Endothelial cell of umbilical vein (primary cell): Measurements from ENCODE around the gene GOLGA6A. TPM values are rescaled to one million over a fixed set of nuclear protein-coding genes. Genes with fewer than 3 reads are reported as not detected.

Experiments used
- BruUV-seq: library from RNA; stranded (reverse); fragments of 400-500 nt; replicated peaks from 2 replicates; lab custom pipeline; 2021; lab: Mats Ljungman, UMichigan
- CTCF ChIA-PET: fragments of 300-600, 350-600 bp; sonication (Branson Sonifier 250); formaldehyde crosslinking; loops from one replicate; lab custom pipeline; 2021; ENCODE audit warnings: antibody characterized with exemption, inconsistent platforms; lab: Charles Lee
- POLR2A ChIA-PET: fragments of 300-600, 350-600 bp; sonication (Branson Sonifier 250); formaldehyde crosslinking; loops from one replicate; lab custom pipeline; 2021; ENCODE audit warnings: antibody characterized with exemption, inconsistent platforms; lab: Charles Lee
- DNase-seq: peaks from one replicate; pipeline ENCODE4 v3.0.0-alpha.2; 2011; ENCODE audit warnings: low read depth, low spot score
- FAIRE-seq: peaks from 2 replicates; lab custom pipeline; 2011; peaks lifted over from hg19 to GRCh38; lab: Jason Lieb, UNC
- H2AFZ ChIP-seq: 2 replicates; pipeline ENCODE4 v1.6.0; 2012; ENCODE audit warnings: low read depth, low read length, control low read depth, inconsistent platforms
- H3K27ac ChIP-seq: 2 replicates; pipeline ENCODE4 v1.5.1; 2011; ENCODE audit warnings: low read depth, mild to moderate bottlenecking, control low read depth, low read length, moderate library complexity; ENCODE audit not compliant: insufficient read depth
- H3K27me3 ChIP-seq, 2 experiments: 2 replicates each; pipeline versions ENCODE4 v1.6.0 to v1.6.1; 2011; ENCODE audit warnings: low read length in 2 of 2, mixed read lengths in 1 of 2; ENCODE audit not compliant: control insufficient read depth in 2 of 2, insufficient read depth in 2 of 2
- H3K36me3 ChIP-seq, 2 experiments: 2 replicates in 1 of 2; 3 replicates in 1 of 2; pipeline ENCODE4 v1.5.1; 2011; ENCODE audit warnings: low read length in 2 of 2, mild to moderate bottlenecking in 1 of 2, moderate library complexity in 1 of 2; ENCODE audit not compliant: control insufficient read depth in 2 of 2, insufficient read depth in 2 of 2; ENCODE audit errors: extremely low read depth in 1 of 2
- H3K4me1 ChIP-seq: 3 replicates; pipeline ENCODE4 v1.5.1; 2011; ENCODE audit warnings: mild to moderate bottlenecking, low read length; ENCODE audit not compliant: control insufficient read depth, insufficient read depth; ENCODE audit errors: extremely low read depth
- H3K4me2 ChIP-seq: 2 replicates; pipeline ENCODE4 v1.6.1; 2011; ENCODE audit warnings: low read length, control low read depth, mixed read lengths; ENCODE audit not compliant: insufficient read depth
- H3K4me3 ChIP-seq, 3 experiments: fragments of 200-600 bp in 1 of 3; sonication (generic), shearing (Covaris generic) in 1 of 3; replicated peaks in 1 of 3; 2 replicates each; pipeline ENCODE4 v1.5.1; 2011 to 2016; ENCODE audit warnings: control low read depth in 3 of 3, low read length in 3 of 3, mild to moderate bottlenecking in 2 of 3, inconsistent platforms in 1 of 3, low read depth in 1 of 3, moderate library complexity in 1 of 3; ENCODE audit not compliant: insufficient read depth in 1 of 3
- H3K79me2 ChIP-seq: 2 replicates; pipeline ENCODE4 v1.6.0; 2012; ENCODE audit warnings: low read length, inconsistent platforms; ENCODE audit not compliant: control insufficient read depth, insufficient read depth
- H3K9ac ChIP-seq: replicated peaks from 2 replicates; pipeline ENCODE3; 2011; ENCODE audit warnings: low read length, control low read depth; ENCODE audit not compliant: insufficient read depth; ENCODE audit errors: extremely low read depth
- H3K9me1 ChIP-seq: replicated peaks from 3 replicates; pipeline ENCODE4 v1.6.0; 2011; ENCODE audit warnings: mild to moderate bottlenecking, low read length; ENCODE audit not compliant: control insufficient read depth, insufficient read depth; ENCODE audit errors: extremely low read depth
- H3K9me3 ChIP-seq: replicated peaks from 2 replicates; pipeline ENCODE4 v1.5.1; 2012; ENCODE audit warnings: low read length, inconsistent platforms; ENCODE audit not compliant: control insufficient read depth, insufficient read depth
- H4K20me1 ChIP-seq: replicated peaks from 2 replicates; pipeline ENCODE3; 2011; ENCODE audit warnings: mild to moderate bottlenecking, low read length; ENCODE audit not compliant: control insufficient read depth, insufficient read depth; ENCODE audit errors: extremely low read depth
- CTCF ChIP-seq, 2 donors: IDR thresholded peaks; 1 replicate in 1 of 2; 2 replicates in 1 of 2; pipeline ENCODE4 v1.5.1; 2011; ENCODE audit warnings: low read length in 2 of 2, mild to moderate bottlenecking in 2 of 2, moderate library complexity in 2 of 2, control low read depth in 1 of 2, inconsistent platforms in 1 of 2, low read depth in 1 of 2; ENCODE audit not compliant: insufficient read depth in 1 of 2; ENCODE audit errors: extremely low read depth in 1 of 2
- GATA2 ChIP-seq: IDR thresholded peaks from 2 replicates; pipeline ENCODE4 v1.7.0; 2011; ENCODE audit warnings: low read depth, mild to moderate bottlenecking, moderate library complexity, mixed read lengths, low read length; ENCODE audit not compliant: insufficient read length, insufficient read depth
- MYC ChIP-seq: IDR thresholded peaks from one replicate; pipeline ENCODE4 v1.6.1; 2011; ENCODE audit warnings: mild to moderate bottlenecking, low read depth, low read length
- POLR2A ChIP-seq: IDR thresholded peaks from 2 replicates; pipeline ENCODE4 v1.6.1; 2012; ENCODE audit warnings: low read depth, mild to moderate bottlenecking, control low read depth, low read length
- POLR2AphosphoS5 ChIP-seq: IDR thresholded peaks from 2 replicates; pipeline ENCODE4 v1.6.1; 2012; ENCODE audit warnings: low read depth, mild to moderate bottlenecking, control low read depth, low read length, moderate library complexity; ENCODE audit not compliant: insufficient read depth
- dilution Hi-C: fragments of 300-500 bp; cut with MboI; formaldehyde crosslinking; loops from one replicate; pipeline ENCODE4 v1.15.0; 2019; ENCODE audit warnings: low sequenced_read_pairs; ENCODE audit not compliant: extremely low pct_ligation_motif_present
- intact Hi-C: fragments of 100-400 bp; cut with micrococcal nuclease; formaldehyde crosslinking; loops from one replicate; pipeline ENCODE4 v1.10.0; 2022
- polyA plus RNA-seq, 4 experiments: library from polyadenylated mRNA; depleted of rRNA in 3 of 4; stranded (reverse) in 3 of 4; unstranded in 1 of 4; fragments of >200 nt; gene quantifications; 2 replicates each; pipeline versions ENCODE4 v1.2.1 to v1.2.3, GENCODE V29; 2011 to 2012; ENCODE audit warnings: missing spikeins in 1 of 4
- total RNA-seq: library from RNA; stranded (reverse); gene quantifications from 2 replicates; pipeline ENCODE4 v1.2.3, GENCODE V29; 2021

The GOLGA6A gene
- total and polyA plus RNA-seq, 2 donors (not counting 3 experiments of a cell fraction or from before 2014, with no cell fraction given) = not detected

GRCh38 chr15:74127255-74127953 is 45.1 kb upstream of the GOLGA6A start:
- FAIRE-seq = peak; percentile 65
- ChIA-PET POLR2A (no interaction called here), CTCF (interaction anchor here (1.0 to 3.7 kb wide), 11 partner anchors 11 to 195 kb away, joined by 3 to 115 read pairs (median 11); no protein-coding TSS in a partner anchor)
- Histone ChIP-seq H3K4me1 (peaks cover 4% of the 10 kb centered on the region), H3K4me3 (peak overlapping the region in 1 of 3 experiments; percentile 14), H2AFZ (no peak overlapping the region), H3K27me3 (peaks cover 56 to 71% of the 10 kb centered on the region in 2 experiments), H3K27ac (no peak overlapping the region), H3K9ac (no peak overlapping the region), H3K79me2 (no peaks in the 10 kb centered on the region), H4K20me1 (no peaks in the 10 kb centered on the region), H3K36me3 (no peaks in the 10 kb centered on the region), H3K9me3 (no peaks in the 10 kb centered on the region), H3K9me1 (no peaks in the 10 kb centered on the region), H3K4me2 (no peak overlapping the region)
- TF ChIP-seq POLR2AphosphoS5 (no peak), MYC (no peak), GATA2 (no peak), POLR2A (no peak), CTCF (IDR thresholded peaks at IDR 0.05; ENCODE audit: extremely low read depth in 1 of 2, insufficient read depth in 1 of 2, low read depth in 1 of 2, low read length in 2 of 2) (peak; percentile 95 to 100)
- intact Hi-C loops = loop anchor here (2.0 kb wide), 1 partner anchor 175 kb away; no protein-coding TSS in a partner anchor
- peak; percentile 75 for DNase-seq
- BruUV-seq = no TSS peak
- dilution Hi-C loops = no loop called here
